C4-2B (cell line): ENCODE results near the gene USP44.

Experiments used
- H3K27ac ChIP-seq: fragments of 450-650 bp; 2 replicates; pipeline ENCODE4 v1.5.1; 2017
- CTCF ChIP-seq: fragments of 450-650 bp; conservative IDR thresholded peaks from 2 replicates; pipeline ENCODE4 v1.5.1; 2017; ENCODE audit warnings: mild to moderate bottlenecking
- ZFX ChIP-seq: fragments of 450-650 bp; IDR thresholded peaks from 2 replicates; pipeline ENCODE4 v1.6.1; 2017

The USP44 gene

DNA sequence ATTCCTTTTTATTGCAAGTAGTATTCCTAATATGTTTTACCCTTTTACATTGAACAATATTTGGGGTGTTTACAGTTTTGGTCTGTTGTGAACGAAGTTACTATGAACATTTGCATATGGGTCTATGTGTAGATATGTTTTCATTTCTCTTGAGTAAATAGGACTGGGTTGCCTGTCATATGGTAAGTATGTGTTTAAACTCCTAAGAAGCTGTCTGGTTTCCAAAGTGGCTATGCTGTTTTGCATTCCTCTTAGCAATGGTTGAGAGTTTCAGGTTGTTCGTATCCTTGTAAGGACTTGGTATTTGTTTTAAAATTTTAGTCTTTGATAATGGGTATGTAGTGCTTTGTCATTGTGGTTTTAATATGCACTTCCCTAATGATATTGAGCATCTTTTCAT, 71.0 kb downstream of the USP44 start:
- no peak for TF ChIP-seq CTCF
- no peak for TF ChIP-seq ZFX
- H3K27ac ChIP-seq, result no peak overlapping the region

GRCh38 chr12:95474660-95474958, 76.7 kb downstream of the USP44 start:
- TF ChIP-seq ZFX, result no peak
- TF ChIP-seq CTCF, result no peak

DNA sequence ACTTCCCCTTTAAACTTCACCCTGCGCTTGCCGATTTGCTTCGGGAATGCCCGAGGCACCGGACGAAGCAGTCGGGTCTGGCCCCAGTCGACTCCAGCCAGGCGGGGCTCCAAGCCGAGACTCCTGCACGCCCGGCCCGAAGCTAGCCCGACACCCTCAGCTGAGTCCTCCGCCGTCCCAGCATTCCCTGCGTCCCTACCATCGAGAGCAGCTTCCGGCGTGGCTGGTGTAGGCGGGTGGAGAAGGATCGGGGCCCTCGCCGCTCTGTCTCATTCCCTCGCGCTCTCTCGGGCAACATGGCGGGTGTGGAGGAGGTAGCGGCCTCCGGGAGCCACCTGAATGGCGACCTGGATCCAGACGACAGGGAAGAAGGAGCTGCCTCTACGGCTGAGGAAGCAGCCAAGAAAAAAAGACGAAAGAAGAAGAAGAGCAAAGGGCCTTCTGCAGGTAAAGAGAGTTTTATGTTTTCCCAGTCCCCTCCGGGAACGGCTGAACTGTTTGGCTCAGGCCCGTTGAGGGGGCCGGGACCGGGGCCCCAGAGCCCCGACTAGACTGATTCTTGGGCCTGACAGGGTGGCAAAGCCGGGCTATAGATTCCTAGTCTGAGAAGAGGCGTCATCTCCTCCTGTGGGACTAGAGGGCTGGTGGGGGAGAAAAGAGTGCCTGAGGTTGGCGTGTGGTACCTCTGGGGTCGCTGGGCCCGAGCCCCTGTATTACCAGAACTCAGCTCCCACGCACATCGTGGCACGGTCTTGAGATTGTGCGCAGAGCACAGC, 77.2 kb downstream of the USP44 start, which contains the start of gene METAP2:
Gene METAP2, plus strand, starts transcription at position 269 of the 776 bp plus-strand sequence. Its CDS starts 28 bp downstream, at position 297.
- H3K27ac ChIP-seq, result peak within 1 kb of the TSS; percentile 85
- TF ChIP-seq ZFX, result peak; percentile 58
- TF ChIP-seq CTCF, result no peak

More at GRCh38 chr12:95474660-95474958, 76.7 kb downstream of the USP44 start:
- peak overlapping the region; percentile 85 for H3K27ac ChIP-seq

- TF ChIP-seq CTCF (no peak), ZFX (no peak)
- peak overlapping the region; percentile 85 for H3K27ac ChIP-seq
Measured at GRCh38 chr12:95473231-95473883, 77.9 kb downstream of the USP44 start.

DNA sequence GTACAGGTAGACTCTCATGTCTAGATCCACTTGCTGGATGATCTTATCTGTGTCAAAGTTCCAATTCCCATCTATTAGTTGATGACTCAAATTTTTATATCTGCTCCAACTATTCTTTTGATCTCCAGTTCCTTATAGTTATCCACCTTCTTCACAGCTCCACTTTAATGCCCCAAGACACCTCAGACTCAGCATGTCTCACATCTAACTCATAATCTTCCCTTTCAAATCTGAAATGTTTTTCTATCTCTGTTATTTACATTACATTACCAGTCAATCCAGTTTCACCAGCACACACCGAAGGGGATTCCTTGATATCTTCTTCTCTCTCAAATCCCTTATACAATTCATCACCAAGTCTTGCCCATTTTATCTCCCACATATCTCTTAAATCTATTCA, 81.0 kb downstream of the USP44 start:
- TF ChIP-seq ZFX (no peak), CTCF (no peak)
- peak overlapping the region; percentile 30 for H3K27ac ChIP-seq
